Astrocyte of the spinal cord (primary cell): ENCODE results near the gene SMC6.

Experiments
- DNase-seq: peaks from one replicate; pipeline ENCODE4 v3.0.0; 2011; ENCODE audit warnings: low read depth, low spot score
- H3K4me3 ChIP-seq: 2 replicates; pipeline ENCODE4 v1.5.1; 2011; ENCODE audit warnings: low read depth, mild to moderate bottlenecking, low read length, moderate library complexity
- in situ Hi-C: cut with HindIII; loops from 2 replicates; pipeline ENCODE4 v1.10.0; 2017; ENCODE audit warnings: low sequenced_read_pairs
- TF ChIP-seq, protein P1 (sequence below): IDR thresholded peaks from 2 replicates; pipeline ENCODE4 v1.5.1; 2012; ENCODE audit warnings: low read depth, mild to moderate bottlenecking, low read length, inconsistent platforms

Gene SMC6, protein sequence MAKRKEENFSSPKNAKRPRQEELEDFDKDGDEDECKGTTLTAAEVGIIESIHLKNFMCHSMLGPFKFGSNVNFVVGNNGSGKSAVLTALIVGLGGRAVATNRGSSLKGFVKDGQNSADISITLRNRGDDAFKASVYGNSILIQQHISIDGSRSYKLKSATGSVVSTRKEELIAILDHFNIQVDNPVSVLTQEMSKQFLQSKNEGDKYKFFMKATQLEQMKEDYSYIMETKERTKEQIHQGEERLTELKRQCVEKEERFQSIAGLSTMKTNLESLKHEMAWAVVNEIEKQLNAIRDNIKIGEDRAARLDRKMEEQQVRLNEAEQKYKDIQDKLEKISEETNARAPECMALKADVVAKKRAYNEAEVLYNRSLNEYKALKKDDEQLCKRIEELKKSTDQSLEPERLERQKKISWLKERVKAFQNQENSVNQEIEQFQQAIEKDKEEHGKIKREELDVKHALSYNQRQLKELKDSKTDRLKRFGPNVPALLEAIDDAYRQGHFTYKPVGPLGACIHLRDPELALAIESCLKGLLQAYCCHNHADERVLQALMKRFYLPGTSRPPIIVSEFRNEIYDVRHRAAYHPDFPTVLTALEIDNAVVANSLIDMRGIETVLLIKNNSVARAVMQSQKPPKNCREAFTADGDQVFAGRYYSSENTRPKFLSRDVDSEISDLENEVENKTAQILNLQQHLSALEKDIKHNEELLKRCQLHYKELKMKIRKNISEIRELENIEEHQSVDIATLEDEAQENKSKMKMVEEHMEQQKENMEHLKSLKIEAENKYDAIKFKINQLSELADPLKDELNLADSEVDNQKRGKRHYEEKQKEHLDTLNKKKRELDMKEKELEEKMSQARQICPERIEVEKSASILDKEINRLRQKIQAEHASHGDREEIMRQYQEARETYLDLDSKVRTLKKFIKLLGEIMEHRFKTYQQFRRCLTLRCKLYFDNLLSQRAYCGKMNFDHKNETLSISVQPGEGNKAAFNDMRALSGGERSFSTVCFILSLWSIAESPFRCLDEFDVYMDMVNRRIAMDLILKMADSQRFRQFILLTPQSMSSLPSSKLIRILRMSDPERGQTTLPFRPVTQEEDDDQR

DNA sequence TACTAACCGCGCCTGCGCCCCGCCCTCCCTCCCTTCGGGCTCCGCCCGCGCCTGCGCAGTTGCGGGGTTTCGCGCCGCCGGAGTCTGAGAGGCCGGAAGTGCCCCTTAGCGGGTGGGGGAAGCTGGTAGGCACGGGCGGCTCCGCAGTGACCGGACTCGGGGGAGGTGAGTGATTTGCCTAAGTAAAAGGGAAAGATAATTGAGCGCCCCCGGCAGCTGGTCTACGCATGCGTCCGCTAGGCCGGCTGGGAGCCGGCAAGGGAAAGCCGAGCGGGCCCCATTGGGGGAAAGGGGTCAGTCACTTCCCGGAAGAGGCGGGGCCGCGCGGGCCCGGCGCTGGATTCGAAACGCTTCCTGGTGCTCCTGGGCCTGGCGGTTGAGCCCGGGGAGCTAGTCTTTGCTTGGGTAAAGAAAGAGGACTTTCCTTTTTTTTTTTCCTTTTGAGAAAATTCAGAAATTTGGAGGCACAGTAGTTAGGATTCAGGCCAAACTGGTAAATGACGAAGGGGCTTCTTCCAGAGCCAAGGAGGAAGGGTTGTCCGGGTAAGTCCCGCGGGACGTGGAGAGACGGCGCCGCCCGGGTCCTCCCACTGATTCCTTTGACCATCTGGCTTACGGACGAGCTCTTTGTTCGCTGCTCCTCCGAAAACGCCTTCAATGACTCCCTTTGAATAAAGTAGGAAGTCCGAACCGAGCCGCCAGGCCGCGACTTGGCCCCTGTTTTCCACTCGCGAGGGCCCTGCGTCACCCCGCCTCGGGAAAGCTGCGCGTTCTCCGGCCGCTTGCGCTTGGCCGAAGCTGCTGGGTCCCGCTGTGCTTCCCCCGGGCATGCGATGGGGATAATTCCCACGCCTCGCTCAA, at the start of gene SMC6, which contains the start of gene GEN1:
Gene SMC6 (minus strand): TSS at position 8 of the 861 bp plus-strand sequence. CDS start 7,864 bp downstream, outside the sequence.
Gene GEN1 (plus strand): TSS at position 336 of the 861 bp plus-strand sequence. CDS start 5,806 bp downstream, outside the sequence.
- peak; percentile 94 for DNase-seq
- in situ Hi-C loops, result no loop called here
- H3K4me3 ChIP-seq, result peak within 1 kb of the TSS; percentile 91
- TF ChIP-seq, protein P1, sequence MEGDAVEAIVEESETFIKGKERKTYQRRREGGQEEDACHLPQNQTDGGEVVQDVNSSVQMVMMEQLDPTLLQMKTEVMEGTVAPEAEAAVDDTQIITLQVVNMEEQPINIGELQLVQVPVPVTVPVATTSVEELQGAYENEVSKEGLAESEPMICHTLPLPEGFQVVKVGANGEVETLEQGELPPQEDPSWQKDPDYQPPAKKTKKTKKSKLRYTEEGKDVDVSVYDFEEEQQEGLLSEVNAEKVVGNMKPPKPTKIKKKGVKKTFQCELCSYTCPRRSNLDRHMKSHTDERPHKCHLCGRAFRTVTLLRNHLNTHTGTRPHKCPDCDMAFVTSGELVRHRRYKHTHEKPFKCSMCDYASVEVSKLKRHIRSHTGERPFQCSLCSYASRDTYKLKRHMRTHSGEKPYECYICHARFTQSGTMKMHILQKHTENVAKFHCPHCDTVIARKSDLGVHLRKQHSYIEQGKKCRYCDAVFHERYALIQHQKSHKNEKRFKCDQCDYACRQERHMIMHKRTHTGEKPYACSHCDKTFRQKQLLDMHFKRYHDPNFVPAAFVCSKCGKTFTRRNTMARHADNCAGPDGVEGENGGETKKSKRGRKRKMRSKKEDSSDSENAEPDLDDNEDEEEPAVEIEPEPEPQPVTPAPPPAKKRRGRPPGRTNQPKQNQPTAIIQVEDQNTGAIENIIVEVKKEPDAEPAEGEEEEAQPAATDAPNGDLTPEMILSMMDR, result no peak

DNA sequence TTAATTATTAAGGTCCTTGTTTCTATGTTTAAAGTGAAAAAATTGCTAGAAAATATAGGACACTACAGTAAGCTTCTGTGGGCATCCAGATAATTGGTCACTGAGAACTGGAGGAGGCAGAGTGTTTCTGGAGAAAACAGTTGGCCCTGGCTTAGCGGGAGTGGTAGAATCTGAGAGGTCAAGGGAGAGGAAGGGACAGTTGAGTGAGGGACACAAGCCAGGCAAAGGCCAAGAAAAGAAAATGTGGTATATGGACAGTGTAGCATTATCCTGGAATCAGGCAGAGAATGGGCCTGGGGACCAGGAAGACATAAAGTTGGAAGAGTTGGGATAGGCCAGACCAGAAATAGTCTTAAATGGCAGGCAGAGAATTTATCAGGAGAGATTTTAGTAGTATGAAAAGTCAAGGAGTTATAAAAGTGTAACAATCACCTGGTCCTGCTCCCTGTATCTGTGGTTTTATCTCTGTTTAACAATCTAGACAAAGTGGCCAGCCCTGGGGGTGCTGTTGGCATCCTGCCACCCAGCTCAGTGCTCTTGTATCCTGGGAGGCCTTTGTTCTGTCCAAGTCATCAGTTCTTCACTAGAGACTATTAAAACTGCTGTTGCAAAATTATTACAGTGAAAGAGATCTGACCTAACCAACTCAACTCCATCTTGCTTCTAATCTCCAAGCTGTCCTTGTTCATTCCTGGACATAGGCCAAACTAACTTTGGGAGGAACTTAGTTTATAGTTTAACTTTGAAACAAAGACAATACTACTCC, 47.3 kb upstream of the SMC6 start:
- in situ Hi-C loops, result no loop called here
- no peak overlapping the region for H3K4me3 ChIP-seq
- TF ChIP-seq, protein P1, result no peak
- no peak for DNase-seq

DNA sequence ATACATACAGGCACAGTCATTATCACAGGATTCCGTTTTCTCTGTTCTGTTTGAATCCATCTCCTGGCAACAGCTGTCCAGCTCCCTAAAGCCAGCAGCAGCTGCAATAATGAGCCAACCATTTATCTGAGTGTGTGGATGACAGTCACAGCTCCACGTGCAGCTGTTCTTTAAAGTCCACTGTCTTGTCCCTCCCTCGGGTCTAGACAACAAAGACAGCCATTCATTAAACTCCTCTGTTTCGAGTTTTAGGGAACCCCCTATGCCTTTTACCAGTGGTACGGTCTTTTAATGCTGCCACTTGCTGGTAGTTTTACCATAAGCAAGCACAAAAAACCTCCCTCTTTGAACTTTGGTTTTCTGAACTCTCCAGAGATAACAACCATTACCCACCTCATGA, 46.6 kb upstream of the SMC6 start:
- TF ChIP-seq, protein P1, result no peak
- no peak overlapping the region for H3K4me3 ChIP-seq
- in situ Hi-C loops, result no loop called here
- peak; percentile 44 for DNase-seq

DNA sequence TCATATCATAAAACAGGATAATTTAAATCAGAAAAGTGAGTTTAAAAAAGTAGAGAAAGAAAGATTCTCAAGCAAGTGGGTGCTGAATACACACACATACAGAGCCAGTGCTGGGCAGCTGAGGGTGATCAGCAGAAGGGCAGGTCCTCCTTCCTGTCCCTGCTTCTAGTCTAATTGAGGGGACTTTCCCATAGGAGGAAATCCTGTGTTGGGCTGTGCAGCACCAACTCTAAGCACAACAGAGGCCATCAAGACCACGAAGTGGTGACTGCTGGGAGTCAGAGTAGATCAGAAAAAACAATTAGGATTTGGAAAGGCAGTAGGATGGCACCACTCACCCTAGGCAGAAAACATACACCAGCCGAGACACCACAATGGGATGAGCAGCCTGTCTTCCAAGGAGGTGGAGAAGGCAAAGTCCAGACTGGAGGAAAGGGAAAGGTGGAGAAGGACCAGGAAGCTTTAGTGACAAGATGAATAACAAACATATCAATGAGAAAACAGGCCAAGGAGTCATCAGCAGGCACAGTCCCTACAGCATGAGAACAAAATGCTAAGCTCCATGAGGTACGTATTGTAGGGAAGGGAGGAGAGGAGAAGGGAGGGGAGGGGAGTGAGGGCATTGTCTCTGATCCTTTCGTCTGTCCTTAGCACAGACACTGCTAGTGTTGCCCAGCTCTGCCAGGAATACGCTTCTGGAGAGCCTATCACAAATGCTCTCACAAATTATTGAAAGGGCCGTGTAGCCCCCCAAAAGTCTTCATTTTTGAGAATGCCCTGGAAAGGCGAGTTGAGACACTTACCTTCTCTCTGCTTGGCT, 45.9 kb upstream of the SMC6 start:
- TF ChIP-seq, protein P1, result no peak
- no peak for DNase-seq
- H3K4me3 ChIP-seq, result no peak overlapping the region
- in situ Hi-C loops, result no loop called here

DNA sequence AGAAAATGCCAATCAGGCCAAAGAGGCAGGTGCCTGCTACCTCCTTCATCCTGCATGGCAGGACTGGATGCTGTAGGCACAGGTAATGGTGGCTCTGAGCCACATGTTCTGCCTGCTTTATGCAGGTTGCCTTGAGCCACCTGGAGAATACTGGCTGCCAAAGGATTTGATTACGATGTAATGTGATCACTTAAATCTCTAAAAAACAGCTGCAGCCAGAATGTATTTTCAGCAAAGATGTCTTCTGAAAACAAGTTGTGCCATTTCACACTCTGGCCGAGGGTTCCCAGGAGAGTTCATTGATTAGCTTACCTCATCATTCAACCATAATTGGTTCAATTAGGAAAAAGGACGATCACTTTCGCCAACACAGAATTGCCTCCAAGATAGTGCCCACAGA, 44.7 kb upstream of the SMC6 start:
- no peak for DNase-seq
- in situ Hi-C loops, result no loop called here
- TF ChIP-seq, protein P1, result no peak
- H3K4me3 ChIP-seq, result no peak overlapping the region
